Measurements from ENCODE around the gene PDAP1. TPM values are rescaled to one million over a fixed set of nuclear protein-coding genes. Genes with fewer than 3 reads are reported as not detected.
A peak's percentile ranks its signal among the peaks of the same experiment; 100 is the strongest.

PDAP1 gene, protein sequence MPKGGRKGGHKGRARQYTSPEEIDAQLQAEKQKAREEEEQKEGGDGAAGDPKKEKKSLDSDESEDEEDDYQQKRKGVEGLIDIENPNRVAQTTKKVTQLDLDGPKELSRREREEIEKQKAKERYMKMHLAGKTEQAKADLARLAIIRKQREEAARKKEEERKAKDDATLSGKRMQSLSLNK
- total RNA-seq = 10 to 100 TPM; 84.1 to 95.6 TPM
- long read RNA-seq, donor 1, transcript PDAP1-201 (6 exons, 2,546 nt) = major isoform, 18 of 31 reads
- long read RNA-seq, donor 1, partial matches to known transcripts = 1 of 31 reads
- long read RNA-seq, donor 1, other reads (novel, unspliced or antisense) = 11 of 31 reads
- long read RNA-seq, donor 2, transcript PDAP1-201 (6 exons, 2,546 nt) = major isoform, 142 of 160 reads
- long read RNA-seq, donor 2, partial matches to known transcripts = 5 of 160 reads
- long read RNA-seq, donor 2, other reads (novel, unspliced or antisense) = 12 of 160 reads

DNA sequence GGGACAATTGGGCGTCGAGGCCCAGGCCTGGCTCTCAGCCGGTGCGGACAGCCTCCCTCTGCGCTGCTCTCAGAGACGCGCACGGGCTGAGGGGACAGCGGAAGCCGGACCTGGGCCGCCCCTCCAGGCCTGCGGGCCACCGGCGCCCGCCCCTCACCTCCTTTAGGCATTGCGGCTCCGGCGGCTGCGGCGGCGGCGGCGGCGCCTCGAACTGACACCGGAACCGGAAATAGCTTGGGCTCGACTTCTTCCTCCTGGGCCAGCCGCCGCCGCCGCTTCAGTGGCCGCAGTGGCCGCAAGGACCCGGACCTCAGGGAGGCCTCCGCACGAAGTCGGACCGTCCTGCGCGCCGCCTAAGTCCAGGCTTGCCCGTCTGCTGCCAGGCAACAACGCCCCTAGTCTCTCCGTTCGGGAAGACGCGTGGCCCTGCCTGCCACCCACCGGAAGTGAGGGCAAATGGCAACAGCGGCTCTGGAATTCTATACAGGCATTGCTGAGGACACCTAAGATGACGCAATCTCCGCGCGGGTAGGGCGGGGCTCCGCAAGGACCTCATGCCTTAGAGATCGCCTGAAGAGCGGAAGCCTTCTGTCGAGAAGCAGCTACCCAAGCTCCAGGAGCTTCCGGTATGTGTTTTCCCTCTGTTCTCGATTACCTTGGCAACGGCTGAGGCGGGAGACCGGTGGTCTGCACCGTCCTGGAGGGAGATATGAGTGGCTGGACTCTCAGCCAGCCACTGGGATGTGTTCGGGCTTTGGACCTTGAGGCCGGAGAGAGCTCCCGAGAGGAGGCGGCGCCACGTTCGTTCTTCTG lies at the start of gene PDAP1, which contains the start of gene BUD31:
TSS of gene PDAP1 (minus strand) at position 219 of the 813 bp plus-strand sequence. CDS start at position 170, 49 bp downstream.
TSS of gene BUD31 (plus strand) at position 591 of the 813 bp plus-strand sequence. CDS start 2,124 bp downstream, outside the sequence.
- intact Hi-C loops (cut with DNase I) = loop anchor here in 1 of 2 donors (5.0 kb wide), 1 partner anchor 44 kb away; no protein-coding TSS in a partner anchor
- peak; percentile 98 for DNase-seq (ENCODE audit: low spot score)

DNA sequence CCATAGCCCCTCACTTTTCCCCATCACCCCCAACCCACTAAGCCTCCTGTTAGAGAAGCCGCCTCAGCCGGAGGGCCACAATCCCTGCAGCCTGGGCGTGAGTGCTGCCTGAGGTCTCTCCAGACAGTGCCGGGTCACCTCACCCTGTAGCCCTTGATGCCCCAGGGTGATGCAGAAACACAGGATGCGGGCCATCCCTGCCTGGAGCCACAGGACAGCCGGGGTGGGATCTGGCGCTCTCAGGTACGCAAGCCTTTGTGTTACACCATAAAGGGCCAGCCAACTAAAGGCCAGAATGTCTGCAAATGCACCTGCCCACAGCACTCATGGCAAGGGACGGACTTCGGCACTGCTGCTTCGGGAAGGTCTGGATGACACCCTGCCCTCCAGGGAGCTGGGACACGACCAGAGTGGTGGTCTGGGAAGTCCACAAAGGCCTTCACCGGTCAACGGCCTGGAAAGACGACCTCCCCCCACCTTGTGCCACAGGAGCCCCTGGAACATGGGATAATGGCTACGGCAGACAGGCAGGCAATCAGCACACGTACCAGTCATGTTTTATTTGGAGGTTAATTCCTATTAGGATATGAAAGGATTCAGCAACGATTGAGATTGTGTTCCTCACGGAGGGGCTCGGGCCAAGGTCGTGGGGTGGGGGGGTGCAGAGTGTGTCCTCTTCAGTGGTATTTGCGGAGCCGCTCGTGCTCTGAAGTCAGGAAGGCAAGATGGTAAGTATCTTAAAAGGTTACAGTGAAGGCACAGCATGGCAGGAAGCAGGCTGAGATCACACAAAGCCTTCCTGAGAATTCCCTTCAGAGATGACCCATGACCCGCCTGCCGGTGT lies 49.5 kb upstream of the PDAP1 start:
- no peak for DNase-seq (ENCODE audit: low spot score)
- intact Hi-C loops (cut with DNase I) = no loop called here

DNA sequence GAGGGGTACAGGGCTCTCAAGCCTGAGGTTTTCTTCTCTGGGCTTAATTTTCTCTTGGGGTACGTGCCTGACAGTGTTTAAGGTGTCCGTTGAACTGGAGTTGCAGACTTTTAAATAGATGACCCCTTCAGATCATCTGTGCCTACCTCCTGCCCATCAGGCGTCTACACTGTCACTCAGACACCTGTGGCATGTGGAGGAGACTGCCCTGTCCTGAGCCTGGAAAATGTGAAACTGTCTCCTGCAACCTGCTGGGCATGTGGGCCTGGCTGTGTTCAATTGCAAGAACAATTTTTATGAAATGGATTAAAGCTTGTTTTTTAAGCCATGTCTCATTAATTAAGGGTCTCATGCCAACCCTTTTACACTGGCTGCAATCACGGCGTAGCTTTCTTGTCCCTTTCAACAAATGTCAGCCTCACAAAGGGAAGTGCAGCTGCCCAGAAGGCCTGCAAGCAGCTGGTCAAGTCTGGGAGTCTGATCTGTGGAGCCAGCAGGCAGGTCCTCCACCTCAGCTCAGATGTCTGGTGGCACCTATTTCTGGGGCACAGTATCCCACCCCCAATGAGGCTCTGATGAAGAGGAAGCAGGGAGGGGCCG lies 48.8 kb upstream of the PDAP1 start:
- no peak for DNase-seq (ENCODE audit: low spot score)
- intact Hi-C loops (cut with DNase I) = no loop called here

- intact Hi-C loops (cut with DNase I) = no loop called here
- no peak for DNase-seq (ENCODE audit: low spot score)
These were observed 47.9 kb upstream of the PDAP1 start for GRCh38 chr7:99456288-99456687.

DNA sequence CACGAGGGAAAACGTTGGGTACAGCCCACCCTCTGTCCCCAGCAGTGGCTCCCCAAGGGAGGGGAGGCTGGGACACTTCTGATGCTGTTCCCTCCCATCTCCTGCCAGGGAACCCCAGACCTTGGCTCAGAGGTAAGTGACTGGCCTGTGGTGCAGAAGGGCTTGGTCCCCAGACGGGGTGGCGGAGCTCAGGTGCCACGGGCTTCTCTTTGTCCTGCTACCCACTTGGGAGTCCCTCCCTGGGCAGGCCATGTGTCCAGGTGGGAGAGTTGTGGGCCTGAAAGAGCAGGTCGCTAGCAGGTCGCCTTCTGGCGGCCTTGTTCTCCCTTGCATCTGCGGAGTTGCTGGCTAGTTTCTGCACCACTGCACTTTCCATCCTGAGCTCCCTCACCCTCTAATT lies 47.5 kb upstream of the PDAP1 start:
- no peak for DNase-seq (ENCODE audit: low spot score)
- intact Hi-C loops (cut with DNase I) = no loop called here

DNA sequence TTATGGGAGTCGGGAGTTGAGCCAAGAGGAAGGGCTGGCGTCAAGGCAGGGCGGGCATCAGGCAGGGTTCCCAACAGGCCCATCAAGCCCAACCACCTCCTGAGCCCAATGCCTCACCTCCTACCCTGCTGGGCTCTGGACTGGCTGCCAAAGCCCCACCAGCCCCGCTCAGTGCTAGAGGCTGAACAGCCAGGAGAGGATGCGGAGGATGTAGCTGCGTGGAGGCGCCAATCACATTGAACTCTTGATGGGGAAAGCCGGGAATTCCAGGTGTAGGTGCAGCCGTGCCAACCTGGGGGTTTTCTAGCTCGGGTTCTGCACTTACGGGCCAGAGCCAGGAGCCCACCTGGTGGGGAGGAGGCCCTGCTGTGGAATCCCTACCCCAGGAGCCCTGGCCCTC lies 44.7 kb upstream of the PDAP1 start:
- DNase-seq (ENCODE audit: low spot score) = no peak
- intact Hi-C loops (cut with DNase I) = loop anchor here in 1 of 2 donors (5.0 kb wide), 1 partner anchor 46 kb away; the partner anchor contains the start of genes BUD31 and PDAP1

GRCh38 chr7:99452541-99452940 lies 44.1 kb upstream of the PDAP1 start:
- no peak for DNase-seq (ENCODE audit: low spot score)
- intact Hi-C loops (cut with DNase I) = loop anchor here in 1 of 2 donors (5.0 kb wide), 1 partner anchor 45 kb away; the partner anchor contains the start of genes BUD31 and PDAP1

GRCh38 chr7:99451936-99452335 lies 43.5 kb upstream of the PDAP1 start:
- intact Hi-C loops (cut with DNase I) = loop anchor here in 1 of 2 donors (5.0 kb wide), 1 partner anchor 45 kb away; the partner anchor contains the start of genes BUD31 and PDAP1
- no peak for DNase-seq (ENCODE audit: low spot score)

- intact Hi-C loops (cut with DNase I) = no loop called here
- no peak for DNase-seq (ENCODE audit: low spot score)
These were observed 40.9 kb upstream of the PDAP1 start for GRCh38 chr7:99449326-99449725.

- no peak for DNase-seq (ENCODE audit: low spot score)
- intact Hi-C loops (cut with DNase I) = no loop called here
These were observed 40.5 kb upstream of the PDAP1 start for GRCh38 chr7:99448855-99449254.

- intact Hi-C loops (cut with DNase I) = loop anchor here in 1 of 2 donors (2.0 kb wide), 1 partner anchor 57 kb away; the partner anchor contains the start of gene ZKSCAN5
These were observed 39.5 kb upstream of the PDAP1 start for GRCh38 chr7:99447943-99448342.

DNA sequence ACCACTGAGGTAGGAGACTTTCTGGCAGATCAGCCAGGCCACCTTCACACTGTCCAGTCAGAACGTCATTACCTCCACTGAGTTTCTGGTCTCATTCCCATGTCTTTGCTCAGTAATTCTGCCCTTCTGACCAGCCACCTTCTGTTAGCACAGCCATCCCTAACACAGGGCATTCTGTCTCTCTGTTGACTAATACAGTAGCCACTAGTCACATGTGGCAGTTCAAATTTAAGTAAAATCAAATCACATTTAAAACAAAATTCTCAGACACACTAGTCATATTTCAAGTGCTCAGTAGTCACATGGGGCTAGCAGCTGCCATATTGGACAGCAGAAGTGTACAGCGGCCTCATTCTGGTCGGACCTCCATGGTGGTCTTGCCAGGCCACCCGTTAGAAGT lies 37.7 kb upstream of the PDAP1 start:
- intact Hi-C loops (cut with DNase I) = loop anchor here in 1 of 2 donors (2.0 kb wide), 1 partner anchor 59 kb away; the partner anchor contains the start of gene ZKSCAN5
- DNase-seq (ENCODE audit: low spot score) = no peak

More at GRCh38 chr7:99447943-99448342, 39.5 kb upstream of the PDAP1 start:
- no peak for DNase-seq (ENCODE audit: low spot score)

DNA sequence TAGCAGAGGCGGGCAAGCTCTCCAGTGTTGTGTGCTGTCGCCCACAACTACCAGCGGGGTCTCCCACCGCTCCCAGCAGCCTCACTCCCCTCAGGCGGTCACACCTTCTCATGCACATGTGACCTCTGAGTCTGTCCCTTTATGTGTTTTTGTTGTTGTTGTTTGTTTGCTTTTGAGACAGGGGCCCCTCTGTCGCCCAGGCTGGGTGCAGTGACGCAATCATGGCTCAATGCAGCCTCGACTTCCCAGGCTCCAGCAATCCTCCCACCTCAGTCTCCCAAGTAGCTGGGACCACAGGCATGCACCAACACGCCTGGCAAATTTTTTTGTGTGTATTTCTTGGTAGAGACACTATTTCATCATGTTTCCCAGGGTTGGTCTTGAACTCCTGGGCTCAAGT lies 31.8 kb upstream of the PDAP1 start:
- intact Hi-C loops (cut with DNase I) = no loop called here
- no peak for DNase-seq (ENCODE audit: low spot score)

DNA sequence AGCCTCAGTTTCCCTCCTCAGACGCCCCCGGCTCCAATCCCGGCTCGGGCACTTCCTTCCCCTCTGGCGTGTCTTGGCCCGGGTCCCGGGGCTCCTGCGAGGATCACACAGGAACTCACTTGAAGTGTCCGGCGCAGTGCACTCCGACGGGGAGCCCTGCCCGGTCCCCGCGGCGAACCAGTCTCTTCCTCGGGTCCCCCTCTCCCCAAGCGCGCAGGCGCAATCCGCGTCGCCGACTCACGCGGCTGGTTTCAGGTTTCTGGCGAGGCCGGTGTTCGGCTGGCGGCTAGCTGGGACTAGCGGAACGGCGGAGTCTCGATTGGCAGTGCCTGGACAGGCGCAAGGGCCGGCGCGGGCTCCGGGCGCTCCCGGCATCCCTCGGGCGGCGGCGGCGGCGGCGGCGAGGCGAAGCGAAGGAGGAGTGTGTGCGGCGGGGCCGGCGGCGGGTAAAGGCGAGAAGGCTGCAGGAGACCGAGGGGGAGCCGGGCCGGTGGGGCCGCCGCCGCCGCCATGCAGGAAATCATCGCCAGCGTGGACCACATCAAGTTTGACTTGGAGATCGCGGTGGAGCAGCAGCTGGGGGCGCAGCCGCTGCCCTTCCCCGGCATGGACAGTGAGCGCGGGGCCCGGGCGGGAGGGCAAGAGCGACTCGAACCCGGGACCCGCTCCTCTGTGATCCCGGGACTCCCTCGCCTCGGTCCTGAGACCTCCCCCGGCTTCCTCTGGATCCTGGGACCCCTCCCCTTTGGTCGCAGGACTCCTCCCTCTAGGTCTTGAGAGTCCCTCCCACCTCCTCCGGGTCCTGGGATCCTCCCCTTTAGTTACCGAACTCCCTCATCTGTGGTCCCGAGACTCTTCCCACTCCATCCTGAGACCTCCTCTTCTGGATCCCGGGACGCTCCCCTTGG lies 30.4 kb upstream of the PDAP1 start, which contains the start of the genes CPSF4 and PTCD1:
TSS of gene CPSF4 (plus strand) at position 371 of the 908 bp plus-strand sequence. CDS start at position 511, 140 bp downstream.
TSS of gene PTCD1 (minus strand) at position 226 of the 908 bp plus-strand sequence. CDS start 3,556 bp downstream, outside the sequence.
- peak; percentile 99 for DNase-seq (ENCODE audit: low spot score)
- intact Hi-C loops (cut with DNase I) = no loop called here

GRCh38 chr7:99437946-99438572 lies 29.7 kb upstream of the PDAP1 start:
- no peak for DNase-seq (ENCODE audit: low spot score)
- intact Hi-C loops (cut with DNase I) = no loop called here

- intact Hi-C loops (cut with DNase I) = no loop called here
- DNase-seq (ENCODE audit: low spot score) = no peak
These were observed 24.8 kb upstream of the PDAP1 start for GRCh38 chr7:99433158-99433557.
